Effector CD4-positive, alpha-beta T cell (primary cell): ENCODE data around the gene ZBTB1.
"Not testable (repeated sequence)": the region's sequence is repeated elsewhere in the genome, so short reads cannot be mapped to it uniquely, and the experiment has no call there.

Experiments used
- DNase-seq: peaks from one replicate; pipeline ENCODE4 v3.0.0-alpha.2; 2020

Gene ZBTB1

GRCh38 chr14:64531567-64531966 is 27.0 kb downstream of the ZBTB1 start:
- no peak for DNase-seq

GRCh38 chr14:64536488-64537245 is 32.1 kb downstream of the ZBTB1 start:
- no peak for DNase-seq

GRCh38 chr14:64540208-64541202 is 35.9 kb downstream of the ZBTB1 start, which contains the start of gene HSPA2:
Gene HSPA2 (plus strand): TSS chr14:64540741. CDS start chr14:64540850, 109 bp downstream.
- DNase-seq = peak; percentile 89

- DNase-seq = no peak
These were observed 36.8 kb downstream of the ZBTB1 start for GRCh38 chr14:64541261-64541971.

GRCh38 chr14:64541972-64542835 is 37.6 kb downstream of the ZBTB1 start:
- DNase-seq = no peak

- DNase-seq = no peak
These were observed 38.2 kb downstream of the ZBTB1 start for GRCh38 chr14:64542836-64543201.

GRCh38 chr14:64544607-64545312 is 40.2 kb downstream of the ZBTB1 start:
- no peak for DNase-seq

GRCh38 chr14:64549016-64549415 is 44.4 kb downstream of the ZBTB1 start:
- DNase-seq = no peak

GRCh38 chr14:64549791-64550620 is 45.4 kb downstream of the ZBTB1 start, which contains the start of gene PPP1R36:
Gene PPP1R36 (plus strand): TSS chr14:64549961. CDS start chr14:64549998, 37 bp downstream.
- no peak for DNase-seq

GRCh38 chr14:64550621-64551333 is 46.2 kb downstream of the ZBTB1 start:
- no peak for DNase-seq

GRCh38 chr14:64554556-64554955 is 50.0 kb downstream of the ZBTB1 start:
- no peak for DNase-seq

- DNase-seq = no peak
These were observed 52.0 kb downstream of the ZBTB1 start for GRCh38 chr14:64556526-64556925.

GRCh38 chr14:64558216-64558615 is 53.6 kb downstream of the ZBTB1 start:
- not testable (repeated sequence) for DNase-seq

GRCh38 chr14:64561631-64562030 is 57.1 kb downstream of the ZBTB1 start:
- no peak for DNase-seq

- DNase-seq = no peak
These were observed 57.9 kb downstream of the ZBTB1 start for GRCh38 chr14:64562436-64562835.

GRCh38 chr14:64563696-64564095 is 59.1 kb downstream of the ZBTB1 start:
- no peak for DNase-seq

GRCh38 chr14:64566651-64567122 is 62.1 kb downstream of the ZBTB1 start:
- no peak for DNase-seq

GRCh38 chr14:64569138-64569631 is 64.6 kb downstream of the ZBTB1 start:
- no peak for DNase-seq

GRCh38 chr14:64569646-64570045 is 65.1 kb downstream of the ZBTB1 start:
- DNase-seq = not testable (repeated sequence)
